ENCODE results near the gene AK9.

- TF ChIP-seq ZC3H10 (CRISPR knock-in tag; IDR thresholded peaks at IDR 0.05) (no peak), ZNF565 (CRISPR knock-in tag; conservative IDR thresholded peaks at IDR 0.05; ENCODE audit: low read depth) (no peak), PATZ1 (CRISPR knock-in tag; IDR thresholded peaks at IDR 0.05; ENCODE audit: borderline replicate concordance) (no peak), CSRNP3 (CRISPR knock-in tag; IDR thresholded peaks at IDR 0.05) (no peak)
Observed at GRCh38 chr6:109475625-109476024, 215.4 kb downstream of the AK9 start.

All from SK-N-SH treated with all-trans-retinoic acid at 6 μM for 48 hours (cell line).